GM21619 (cell line): ENCODE results near the gene OAS2.

Source experiments
- ATAC-seq: cut with Tn5 transposase; IDR thresholded peaks from one replicate; pipeline ENCODE4 v1.9.1; 2021; ENCODE audit not compliant: unreplicated experiment

OAS2 gene, protein sequence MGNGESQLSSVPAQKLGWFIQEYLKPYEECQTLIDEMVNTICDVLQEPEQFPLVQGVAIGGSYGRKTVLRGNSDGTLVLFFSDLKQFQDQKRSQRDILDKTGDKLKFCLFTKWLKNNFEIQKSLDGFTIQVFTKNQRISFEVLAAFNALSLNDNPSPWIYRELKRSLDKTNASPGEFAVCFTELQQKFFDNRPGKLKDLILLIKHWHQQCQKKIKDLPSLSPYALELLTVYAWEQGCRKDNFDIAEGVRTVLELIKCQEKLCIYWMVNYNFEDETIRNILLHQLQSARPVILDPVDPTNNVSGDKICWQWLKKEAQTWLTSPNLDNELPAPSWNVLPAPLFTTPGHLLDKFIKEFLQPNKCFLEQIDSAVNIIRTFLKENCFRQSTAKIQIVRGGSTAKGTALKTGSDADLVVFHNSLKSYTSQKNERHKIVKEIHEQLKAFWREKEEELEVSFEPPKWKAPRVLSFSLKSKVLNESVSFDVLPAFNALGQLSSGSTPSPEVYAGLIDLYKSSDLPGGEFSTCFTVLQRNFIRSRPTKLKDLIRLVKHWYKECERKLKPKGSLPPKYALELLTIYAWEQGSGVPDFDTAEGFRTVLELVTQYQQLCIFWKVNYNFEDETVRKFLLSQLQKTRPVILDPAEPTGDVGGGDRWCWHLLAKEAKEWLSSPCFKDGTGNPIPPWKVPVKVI

DNA sequence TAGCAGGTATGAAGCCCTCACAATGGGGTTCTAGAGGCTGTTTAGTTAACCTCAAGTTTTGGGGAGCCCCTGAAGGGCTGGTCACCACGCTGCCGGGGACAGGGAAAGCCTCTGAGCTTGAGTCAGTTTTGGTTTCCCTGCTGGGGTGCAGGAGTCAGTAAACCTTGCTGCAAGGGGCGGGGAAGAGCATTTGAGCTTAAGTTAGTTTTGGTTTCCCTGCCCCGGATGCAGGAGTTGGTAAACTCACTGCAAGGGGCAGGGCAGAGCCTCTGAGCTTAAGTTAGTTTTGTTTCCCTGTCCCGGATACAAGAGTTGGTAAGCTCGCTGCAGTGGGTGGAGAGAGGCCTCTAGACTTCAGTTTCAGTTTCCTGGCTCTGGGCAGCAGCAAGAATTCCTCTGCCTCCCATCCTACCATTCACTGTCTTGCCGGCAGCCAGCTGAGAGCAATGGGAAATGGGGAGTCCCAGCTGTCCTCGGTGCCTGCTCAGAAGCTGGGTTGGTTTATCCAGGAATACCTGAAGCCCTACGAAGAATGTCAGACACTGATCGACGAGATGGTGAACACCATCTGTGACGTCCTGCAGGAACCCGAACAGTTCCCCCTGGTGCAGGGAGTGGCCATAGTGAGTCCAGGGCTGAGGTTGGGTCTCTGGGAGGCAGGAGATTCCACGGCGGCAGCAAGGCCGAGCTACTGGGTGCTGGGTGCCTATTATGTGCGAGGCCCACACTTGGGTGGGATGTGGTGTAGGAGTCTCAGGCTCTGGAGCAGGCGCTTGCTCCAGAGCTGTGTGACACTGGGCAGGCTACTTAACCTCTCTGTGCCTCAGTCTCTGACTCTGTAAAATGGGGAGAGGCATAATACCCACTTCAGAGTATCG lies at the start of gene OAS2:
Gene OAS2, plus strand, starts transcription at position 357 of the 878 bp plus-strand sequence. Its CDS starts 90 bp downstream, at position 447.
- peak; percentile 87 for ATAC-seq

- no peak for ATAC-seq
Measured at GRCh38 chr12:112928978-112929377, 49.3 kb upstream of the OAS2 start.

GRCh38 chr12:112929715-112930114 lies 48.6 kb upstream of the OAS2 start:
- no peak for ATAC-seq

DNA sequence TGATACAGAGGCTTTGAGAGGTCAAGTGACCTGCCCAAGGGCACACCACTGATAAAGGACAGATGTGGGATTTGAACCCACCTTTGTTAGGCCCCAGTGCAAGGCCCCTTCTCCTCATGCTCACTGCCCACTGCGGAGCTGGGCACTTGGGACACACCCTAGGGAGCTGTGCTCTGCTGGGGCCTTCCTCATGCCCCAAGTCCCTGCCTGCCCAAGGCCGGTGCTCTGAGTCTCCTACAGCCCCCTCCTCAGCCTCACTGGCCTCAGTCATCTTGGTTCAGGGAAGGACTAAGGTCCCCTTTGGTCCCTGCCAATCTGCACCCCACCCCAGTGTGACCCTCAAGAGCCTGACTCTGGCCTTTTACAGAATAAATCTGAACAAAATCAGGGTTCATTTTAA lies 48.0 kb upstream of the OAS2 start:
- no peak for ATAC-seq

GRCh38 chr12:112932485-112933128 lies 45.7 kb upstream of the OAS2 start:
- ATAC-seq: no peak

- no peak for ATAC-seq
Measured at GRCh38 chr12:112933129-112933505, 45.2 kb upstream of the OAS2 start.

DNA sequence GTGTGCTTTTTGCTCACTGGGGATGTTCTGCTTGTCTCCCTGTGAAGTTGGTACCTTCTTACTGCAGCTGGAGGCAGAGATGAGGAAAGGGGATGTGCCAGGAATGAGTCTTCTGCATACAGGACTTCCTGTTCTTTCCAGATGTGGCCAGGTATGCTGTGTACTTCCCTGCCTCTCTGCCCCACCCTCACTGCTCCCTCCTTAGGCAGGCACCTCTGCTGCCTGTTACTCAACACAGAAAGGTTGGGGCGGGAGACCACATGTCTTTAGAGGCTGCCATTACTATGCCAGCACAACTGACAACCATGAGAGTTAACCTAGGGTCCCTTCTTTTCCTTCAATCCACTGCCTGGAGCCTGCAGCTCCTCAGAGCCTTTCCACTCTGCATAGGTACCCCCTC lies 42.1 kb upstream of the OAS2 start:
- no peak for ATAC-seq

GRCh38 chr12:112936927-112937326 lies 41.4 kb upstream of the OAS2 start:
- no peak for ATAC-seq

DNA sequence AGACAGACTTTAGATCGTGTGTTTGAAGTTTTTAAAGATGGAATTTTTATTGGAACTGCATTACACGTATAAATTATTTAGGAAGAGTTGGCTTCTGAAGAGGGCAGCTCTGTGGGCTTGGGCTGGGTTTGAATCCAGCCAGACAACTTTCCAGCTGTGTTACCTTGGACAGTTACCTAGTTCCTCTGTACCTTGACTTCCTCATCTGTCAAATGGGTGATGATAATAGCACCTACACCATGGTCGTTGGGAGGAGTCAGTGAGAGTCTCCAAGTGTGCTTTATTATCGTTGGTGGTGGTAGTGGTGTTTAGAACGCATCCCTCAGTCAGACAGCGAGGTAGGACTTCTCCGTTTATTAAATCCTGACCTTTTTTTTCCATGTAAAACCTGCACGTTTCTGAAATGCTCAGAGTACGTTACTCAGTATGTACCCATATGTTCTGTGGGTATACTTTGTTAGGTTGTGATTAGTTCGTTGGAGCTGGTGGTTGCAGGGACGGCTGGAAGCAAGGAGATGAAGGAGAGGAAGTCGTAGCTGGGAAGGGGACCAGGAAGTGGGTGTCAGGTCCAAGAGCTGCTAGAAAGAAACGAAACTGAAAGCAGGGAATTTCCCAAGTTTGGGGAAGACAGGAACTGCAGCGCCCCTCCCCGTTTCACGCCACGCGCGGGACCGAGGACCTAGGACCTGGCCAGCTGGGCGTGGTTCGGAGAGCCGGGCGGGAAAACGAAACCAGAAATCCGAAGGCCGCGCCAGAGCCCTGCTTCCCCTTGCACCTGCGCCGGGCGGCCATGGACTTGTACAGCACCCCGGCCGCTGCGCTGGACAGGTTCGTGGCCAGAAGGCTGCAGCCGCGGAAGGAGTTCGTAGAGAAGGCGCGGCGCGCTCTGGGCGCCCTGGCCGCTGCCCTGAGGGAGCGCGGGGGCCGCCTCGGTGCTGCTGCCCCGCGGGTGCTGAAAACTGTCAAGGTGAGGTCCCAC lies 40.3 kb upstream of the OAS2 start, which contains the start of gene OAS3:
Gene OAS3, plus strand, starts transcription at position 734 of the 979 bp plus-strand sequence. Its CDS starts 57 bp downstream, at position 791.
- ATAC-seq: no peak

DNA sequence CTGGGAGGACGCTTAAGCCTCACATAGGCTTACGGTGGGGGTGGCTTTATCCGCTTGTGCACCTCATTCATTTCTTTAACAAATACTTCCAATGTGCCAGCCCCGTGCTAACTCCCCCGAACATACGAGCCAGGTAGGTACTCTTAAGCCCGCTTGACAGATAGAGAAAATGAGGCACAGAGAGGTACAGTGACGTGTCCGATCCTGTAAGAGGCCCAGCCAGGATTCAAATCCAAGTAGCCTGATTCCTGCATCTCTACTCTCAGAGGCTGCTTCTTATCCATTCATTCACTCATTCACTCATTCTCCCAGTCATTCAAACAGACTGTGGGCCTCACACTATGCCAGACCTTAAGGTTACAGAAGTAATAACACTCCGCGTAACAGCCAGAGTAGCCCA lies 39.6 kb upstream of the OAS2 start:
- no peak for ATAC-seq

GRCh38 chr12:112939761-112940381 lies 38.4 kb upstream of the OAS2 start:
- peak; percentile 58 for ATAC-seq

GRCh38 chr12:112941528-112942335 lies 36.6 kb upstream of the OAS2 start:
- ATAC-seq: no peak

GRCh38 chr12:112942572-112942971 lies 35.7 kb upstream of the OAS2 start:
- no peak for ATAC-seq

DNA sequence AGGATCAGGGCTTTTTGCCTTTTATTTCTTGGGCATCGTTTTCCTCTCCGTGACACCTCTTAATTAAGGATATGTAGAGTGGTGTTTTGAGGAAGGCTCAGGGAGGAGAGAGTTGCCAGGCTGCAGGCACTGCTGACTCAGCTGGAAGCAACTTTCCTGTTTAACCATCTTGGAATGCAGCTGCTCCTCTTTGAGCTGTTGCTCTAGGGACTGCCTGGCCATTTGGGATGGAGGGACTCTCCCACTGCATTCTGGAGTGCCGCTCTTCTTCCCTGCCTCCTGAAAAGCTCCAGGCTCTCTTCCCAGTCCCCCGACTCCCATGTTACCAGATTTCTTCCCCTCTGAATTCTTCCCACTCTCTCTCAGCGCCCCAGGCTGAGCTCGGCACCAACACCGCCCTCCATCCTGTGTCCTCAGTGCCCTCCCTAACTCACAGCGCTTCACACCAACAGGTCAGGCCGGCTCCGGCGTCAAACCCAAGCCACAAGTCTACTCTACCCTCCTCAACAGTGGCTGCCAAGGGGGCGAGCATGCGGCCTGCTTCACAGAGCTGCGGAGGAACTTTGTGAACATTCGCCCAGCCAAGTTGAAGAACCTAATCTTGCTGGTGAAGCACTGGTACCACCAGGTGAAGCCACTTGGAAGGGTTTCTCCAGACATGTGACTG lies 34.2 kb upstream of the OAS2 start:
- no peak for ATAC-seq

DNA sequence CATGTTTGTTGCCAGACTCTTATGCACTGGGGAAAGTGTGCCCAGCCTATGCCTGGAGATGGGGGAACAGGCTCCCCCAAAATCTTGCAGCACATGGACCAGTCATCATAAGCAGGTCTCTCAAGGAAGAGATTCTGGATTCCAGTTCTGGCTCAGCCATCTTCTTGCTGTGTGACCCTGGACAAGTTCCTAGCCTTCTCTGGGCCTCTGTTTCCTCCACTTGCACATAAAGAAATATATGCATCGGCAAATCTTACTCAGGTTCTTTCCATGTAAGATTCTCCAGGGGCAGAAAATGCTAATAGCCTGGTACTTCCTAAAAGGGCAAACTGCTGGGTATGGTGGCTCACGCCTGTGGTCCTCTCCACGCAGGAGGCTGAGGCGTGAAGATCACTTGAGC lies 32.8 kb upstream of the OAS2 start:
- ATAC-seq: no peak

DNA sequence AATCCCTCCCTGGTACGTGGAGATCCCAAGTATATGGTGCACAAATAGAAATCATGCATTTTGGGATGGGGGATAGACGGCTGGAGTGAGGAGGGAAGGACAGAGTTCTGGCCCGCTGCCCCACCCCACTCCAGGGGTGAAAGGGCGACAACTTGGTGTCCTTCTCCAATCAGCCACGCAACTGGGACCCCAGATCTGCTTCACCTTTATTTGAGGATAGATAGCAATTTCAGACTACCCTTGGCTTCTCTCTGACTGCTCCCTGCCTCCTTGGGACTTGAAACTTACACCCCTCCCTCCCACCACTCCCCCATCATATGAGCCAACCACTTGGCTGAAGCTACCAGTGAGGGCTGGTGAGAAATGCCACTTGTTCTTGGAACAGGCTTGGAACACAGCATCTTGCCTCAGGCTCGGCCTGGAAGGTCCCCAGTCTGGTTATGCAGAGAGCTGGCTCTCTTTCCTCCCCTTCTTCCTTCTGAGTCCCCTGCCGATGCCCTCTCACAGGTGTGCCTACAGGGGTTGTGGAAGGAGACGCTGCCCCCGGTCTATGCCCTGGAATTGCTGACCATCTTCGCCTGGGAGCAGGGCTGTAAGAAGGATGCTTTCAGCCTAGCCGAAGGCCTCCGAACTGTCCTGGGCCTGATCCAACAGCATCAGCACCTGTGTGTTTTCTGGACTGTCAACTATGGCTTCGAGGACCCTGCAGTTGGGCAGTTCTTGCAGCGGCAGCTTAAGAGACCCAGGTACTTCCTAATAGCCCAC lies 31.9 kb upstream of the OAS2 start:
- no peak for ATAC-seq

DNA sequence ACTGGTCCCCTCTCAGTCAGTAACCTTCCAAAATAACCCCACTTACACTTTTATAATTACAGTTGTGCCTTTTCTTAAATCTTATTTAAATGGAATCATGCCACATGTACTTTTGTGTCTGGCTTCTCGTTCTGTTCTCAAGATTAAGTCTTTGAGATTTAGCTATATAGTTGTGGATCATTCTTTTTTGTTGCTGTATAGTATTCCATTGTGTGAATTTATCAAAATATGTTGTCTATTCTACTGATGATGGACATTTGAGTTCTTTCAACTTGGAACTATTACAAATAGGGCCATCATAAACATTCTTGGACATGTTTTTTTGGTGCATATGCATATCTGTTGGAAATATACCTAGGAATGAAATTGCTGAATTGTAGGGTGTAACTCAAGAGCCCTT lies 31.0 kb upstream of the OAS2 start:
- ATAC-seq: no peak
